HG03342 (cell line): ENCODE results near the gene CGREF1.

ENCODE experiments used
- ATAC-seq: cut with Tn5 transposase; IDR thresholded peaks from one replicate; pipeline ENCODE4 v1.9.1; 2021; ENCODE audit warnings: mild to moderate bottlenecking, moderate library complexity; ENCODE audit not compliant: unreplicated experiment

Gene CGREF1, protein sequence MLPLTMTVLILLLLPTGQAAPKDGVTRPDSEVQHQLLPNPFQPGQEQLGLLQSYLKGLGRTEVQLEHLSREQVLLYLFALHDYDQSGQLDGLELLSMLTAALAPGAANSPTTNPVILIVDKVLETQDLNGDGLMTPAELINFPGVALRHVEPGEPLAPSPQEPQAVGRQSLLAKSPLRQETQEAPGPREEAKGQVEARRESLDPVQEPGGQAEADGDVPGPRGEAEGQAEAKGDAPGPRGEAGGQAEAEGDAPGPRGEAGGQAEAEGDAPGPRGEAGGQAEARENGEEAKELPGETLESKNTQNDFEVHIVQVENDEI

DNA sequence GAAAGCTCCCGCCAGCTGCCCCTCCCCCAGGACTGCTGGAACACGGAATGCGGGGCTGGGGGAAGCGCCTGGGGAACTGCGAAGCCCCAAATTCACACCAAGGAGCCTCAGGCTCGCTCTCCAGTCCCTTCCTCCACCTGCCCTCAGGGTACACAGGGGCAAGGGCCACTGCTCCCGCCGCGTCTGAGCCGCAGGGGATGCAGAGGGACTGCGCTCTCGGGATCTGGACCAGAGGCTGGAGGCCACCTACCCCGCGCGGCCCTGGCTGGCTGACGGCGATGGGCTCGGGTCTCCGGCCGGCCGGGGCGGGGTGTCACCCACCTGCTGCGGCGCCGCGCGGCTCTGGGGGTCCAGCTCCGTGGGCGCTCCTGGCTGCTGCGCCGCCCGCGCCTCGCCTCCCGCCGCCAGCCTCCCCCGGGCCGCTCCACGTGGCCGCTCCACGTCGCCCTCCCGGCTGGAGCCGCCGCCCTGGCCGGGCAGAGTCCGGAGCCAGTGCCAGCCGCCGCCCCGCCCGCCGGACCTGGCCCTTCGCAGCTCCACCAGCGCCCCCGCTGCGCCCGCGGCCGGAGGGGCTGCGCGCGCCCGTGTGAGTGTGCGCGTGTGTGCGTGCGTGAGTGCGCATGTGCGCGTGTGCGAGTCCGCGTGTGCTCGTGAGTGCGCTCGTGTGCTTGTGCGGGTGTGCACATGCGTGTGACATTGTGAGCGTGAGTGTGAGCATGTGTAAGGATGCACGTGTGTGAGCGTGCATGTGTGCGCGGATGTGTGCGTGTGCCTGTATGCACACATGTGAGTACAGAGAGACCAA, at the start of gene CGREF1:
TSS of gene CGREF1 (minus strand) at position 604 of the 805 bp plus-strand sequence. CDS start 14,762 bp downstream, outside the sequence.
- no peak for ATAC-seq

DNA sequence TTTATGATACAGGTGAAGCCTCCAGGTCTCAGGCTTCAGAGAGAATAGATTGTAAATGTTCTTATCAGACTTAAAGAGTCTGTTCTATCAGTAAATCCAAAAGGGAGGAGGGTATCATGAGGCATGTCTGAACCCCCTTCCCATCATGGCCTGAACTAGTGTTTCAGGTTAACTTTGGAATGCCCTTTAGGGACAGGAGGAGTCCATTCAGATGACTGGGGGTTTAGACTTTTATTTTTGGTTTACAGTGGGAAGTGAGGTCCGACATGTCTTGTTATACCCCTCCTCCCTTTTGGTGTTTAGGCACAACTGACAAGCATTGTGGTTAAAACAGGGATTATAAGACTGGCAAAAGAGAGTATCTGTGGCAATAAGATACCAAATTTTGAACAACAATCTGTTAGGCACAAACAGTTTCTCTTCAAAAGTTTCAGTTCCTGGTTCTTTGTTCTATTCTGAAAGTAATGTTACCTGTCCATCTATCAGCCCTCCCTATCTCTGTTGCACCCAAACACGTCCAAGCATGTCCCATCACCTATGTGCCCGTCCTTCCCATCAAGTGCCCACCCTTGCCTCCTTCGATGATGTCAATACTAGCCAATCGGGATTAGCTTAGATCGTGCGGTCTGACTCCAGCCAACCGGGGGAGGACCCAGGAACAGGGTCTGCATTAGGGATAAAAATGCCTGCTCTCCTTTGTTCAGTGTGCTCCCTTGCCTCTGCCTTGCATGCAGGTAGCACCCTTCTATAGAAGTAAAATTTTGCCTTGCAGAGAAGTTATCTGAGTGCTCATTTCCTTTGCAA, 46.2 kb upstream of the CGREF1 start:
- ATAC-seq: no peak

DNA sequence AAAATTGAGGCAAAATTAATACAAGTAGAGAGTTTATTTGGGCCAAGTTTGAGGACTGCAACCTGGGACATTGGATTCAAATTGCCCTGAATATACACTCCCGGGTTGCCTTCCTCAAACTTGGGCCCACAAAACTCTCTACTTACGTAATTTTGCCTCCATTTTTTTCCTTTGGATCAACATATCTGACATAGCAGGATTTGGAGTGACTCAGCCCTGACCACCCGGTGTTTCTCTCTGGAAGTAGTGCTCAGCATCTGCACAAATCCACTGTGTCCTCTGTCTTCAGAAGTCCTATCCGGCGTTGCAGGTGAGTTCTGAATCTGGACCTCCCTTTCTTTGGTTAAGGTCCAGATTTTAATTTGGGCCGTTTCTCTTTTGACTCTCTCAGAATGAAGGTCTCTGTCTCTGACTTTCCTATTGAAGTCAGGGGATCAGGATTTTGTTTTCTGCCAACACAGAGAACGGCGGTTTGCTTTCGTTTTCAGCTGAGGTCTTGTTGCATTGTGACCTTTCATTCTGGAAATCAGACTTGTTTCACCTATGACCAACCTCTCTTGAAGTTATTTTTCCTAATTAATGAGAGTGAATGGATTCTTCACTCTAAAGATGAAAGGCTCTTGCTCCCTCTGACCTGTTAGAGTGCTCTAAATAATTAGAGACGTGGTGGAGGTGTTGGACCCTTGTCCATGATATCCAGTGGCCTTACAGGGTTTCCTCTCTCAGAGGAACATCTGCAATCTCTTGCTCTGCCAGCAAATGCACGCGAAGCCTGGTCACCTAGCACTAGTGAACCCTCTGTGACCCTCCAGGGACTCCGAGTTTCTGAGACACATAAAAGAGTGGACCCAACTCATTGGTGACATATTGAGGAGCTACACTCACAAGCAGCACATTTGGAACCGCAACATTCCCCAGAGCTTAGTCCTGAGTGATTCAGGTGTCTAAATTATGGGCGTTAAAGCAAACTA, 43.5 kb upstream of the CGREF1 start:
- no peak for ATAC-seq

DNA sequence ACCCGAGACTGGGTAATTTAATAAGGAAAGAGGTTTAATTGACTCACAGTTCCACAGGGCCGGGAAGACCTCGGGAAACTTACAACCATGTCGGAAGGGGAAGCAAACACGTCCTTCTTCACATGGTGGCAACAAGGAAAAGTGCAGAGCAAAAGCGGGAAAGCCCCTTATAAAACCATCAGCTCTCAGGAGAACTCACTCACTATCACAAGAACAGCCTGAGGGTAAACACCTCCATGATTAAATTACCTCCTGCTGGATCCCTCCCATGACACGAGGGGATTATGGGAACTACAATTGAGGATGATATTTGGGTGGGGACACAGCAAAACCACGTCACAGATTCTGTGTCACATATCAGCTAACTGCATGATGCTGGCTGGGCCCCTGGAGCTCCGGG, 41.3 kb upstream of the CGREF1 start:
- ATAC-seq: no peak

DNA sequence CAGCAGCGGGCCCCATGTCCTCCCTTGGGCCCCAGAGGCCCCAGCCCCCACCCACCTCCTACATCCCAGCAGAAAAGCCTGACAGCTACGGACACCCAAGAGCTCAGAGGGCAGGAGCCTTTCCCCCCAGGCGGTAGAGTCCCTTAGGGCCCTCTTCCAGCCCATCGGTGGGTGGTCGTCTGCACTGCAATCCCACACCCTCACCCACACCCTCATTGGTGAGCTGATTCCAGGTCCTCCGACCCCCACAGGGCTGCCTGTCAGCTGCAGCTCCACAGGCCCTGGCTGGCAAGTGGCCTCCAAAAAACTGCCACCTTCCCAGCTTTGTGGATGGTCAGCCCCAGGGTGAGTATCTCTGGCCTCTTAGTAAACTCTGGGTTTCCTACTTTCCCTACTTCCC, 40.3 kb upstream of the CGREF1 start:
- no peak for ATAC-seq

DNA sequence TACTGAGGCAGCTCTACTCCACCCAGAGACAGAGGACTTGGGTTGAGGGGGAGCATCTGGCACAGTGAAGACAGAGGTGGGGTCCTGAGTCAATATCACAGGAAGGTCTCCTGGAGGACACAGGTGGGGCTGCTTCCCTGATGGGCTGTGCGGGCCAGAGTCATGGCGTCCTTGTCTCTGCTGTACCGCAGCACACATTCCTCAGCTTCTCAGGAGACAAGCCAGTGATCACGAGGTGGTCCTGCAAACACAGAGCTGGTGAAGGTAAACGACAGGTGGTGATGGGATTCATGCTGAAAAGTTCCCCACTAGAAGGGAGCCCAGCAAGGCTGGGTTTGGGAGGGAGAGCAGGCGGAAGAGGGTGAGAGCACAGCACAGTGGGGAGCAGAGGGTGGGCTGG, 39.5 kb upstream of the CGREF1 start:
- ATAC-seq: no peak

DNA sequence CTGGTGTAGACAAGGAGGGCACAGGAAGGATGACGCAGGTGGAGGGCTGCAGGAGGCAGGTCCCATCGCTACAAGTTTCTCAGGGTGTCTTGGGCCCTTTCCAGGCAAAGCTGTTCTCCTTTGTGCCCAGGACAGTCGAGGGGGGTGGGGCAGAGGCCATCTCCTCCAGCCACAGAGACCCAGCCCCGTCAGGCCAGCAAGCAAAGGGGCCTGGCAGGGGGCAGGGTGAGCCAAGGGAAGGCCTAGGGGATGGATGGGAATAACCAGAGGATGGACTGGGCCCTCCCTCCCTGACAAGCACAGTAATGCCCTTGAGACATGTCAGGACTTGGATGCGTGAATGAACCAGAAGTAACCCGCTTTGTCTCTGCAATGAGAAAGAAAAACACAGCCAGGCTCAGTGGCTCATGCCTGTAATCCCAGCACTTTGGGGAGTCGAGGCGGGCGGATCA, 36.2 kb upstream of the CGREF1 start:
- ATAC-seq: no peak

DNA sequence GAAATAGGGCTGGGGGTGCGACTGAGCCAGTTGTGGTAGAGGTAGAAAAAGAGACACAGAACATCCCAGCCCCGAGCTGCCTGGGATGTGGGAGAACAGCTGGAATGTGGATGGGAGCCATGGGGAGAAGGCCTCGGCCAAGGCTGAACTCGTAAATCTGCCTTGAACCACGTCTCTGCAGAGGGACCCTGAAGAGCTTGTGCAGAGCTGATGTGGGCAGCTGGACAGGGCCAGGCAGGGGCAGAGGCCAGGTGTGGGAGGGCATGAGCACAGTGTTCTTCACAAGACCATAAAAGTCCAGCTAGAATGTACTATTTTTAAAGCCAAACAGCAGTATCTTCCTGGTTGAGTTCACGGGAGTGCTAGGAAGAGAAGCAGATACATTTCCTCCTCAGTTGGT, 35.6 kb upstream of the CGREF1 start:
- no peak for ATAC-seq

DNA sequence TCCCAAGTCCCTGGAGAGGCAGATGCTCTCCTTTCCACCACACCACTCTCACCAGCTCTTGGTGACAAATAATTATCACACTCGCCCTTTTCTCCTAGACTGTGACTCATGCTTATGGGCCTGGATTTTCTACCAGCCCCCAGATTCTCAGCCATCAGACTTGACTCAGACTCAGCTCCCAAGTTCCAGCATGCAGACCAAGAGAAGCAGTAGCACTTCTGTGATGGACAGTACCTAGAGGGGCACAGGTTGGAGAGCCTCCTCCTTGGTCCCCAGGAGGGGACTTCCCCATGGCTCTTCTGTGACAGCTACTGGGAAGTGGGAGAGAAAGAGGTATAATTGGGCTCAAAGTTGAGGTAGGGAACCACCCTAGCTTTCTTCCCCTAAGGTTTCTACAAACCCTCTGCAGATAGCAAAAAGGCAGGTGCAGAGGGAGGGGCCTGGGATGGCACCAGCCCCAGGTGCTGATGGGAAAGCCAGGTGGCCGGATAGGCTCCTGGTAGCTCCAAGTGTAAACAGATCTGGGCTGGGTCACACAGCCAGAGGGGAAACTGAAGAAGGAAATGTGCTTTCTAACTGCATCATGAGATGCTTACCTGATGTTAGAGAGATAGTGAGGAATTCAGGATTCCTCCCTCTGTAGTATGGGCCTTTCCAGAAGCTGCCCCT, 34.0 kb upstream of the CGREF1 start:
- ATAC-seq: no peak

DNA sequence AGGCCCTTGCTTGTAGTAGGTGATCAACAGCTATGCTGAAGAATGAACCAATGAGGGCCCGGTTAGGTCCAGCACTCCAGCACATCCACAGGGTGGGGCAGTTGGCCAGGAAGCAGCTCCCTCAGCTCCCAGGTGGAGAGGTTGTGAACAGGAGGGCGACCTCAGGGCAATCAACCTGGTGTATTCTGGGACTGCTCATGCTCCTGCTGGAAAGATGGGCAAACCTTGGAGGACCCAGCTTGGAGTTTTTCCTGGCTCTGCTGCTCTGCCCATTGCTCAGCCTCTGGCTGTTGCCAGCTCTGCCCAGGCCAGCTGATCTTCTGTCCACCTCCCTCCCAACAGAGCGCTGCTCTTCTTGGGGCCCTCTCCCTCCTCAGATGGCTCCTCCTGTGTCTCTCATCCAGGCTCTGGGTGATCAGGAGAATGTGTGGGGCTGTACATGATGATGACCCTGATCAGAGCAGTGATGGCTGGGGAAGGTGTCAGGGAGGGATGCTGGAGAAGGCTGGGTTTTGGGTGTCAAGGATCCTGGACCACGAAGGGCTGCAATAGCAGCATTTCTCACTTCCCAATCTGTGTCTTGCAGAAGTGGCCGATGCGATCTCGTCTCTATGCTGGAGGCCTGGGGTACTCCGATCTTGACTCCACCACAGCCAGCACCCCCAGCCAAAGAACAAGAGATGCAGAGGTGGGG, 33.3 kb upstream of the CGREF1 start:
- ATAC-seq: no peak

DNA sequence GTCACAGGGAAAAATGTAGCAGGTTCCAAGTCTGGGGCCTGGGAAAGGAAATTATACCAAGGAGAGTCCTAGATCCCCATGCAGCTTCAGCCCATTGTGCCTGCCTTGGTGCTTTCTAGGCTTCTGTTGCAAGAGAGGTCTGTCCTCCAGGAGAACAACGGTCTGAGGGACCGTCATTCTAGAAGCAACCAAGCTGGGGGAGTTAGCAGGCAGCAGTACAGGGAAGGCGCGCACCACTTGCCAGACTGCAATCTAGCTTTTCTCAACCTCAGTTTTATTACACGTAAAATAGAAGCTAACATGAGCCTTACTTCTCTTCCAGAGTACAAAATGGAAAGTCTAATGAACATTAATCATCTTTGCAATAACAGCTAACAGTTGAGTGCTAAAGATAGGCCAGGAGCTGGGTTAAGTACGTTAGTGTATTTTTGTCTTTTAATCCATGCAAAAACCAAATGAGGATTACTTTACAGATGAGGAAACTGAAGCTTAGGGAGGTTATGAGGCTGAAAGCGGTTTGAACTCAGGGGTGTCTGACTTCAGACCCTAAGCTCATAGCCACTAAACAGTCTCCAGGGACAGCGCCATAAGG, 31.8 kb upstream of the CGREF1 start:
- ATAC-seq: no peak

DNA sequence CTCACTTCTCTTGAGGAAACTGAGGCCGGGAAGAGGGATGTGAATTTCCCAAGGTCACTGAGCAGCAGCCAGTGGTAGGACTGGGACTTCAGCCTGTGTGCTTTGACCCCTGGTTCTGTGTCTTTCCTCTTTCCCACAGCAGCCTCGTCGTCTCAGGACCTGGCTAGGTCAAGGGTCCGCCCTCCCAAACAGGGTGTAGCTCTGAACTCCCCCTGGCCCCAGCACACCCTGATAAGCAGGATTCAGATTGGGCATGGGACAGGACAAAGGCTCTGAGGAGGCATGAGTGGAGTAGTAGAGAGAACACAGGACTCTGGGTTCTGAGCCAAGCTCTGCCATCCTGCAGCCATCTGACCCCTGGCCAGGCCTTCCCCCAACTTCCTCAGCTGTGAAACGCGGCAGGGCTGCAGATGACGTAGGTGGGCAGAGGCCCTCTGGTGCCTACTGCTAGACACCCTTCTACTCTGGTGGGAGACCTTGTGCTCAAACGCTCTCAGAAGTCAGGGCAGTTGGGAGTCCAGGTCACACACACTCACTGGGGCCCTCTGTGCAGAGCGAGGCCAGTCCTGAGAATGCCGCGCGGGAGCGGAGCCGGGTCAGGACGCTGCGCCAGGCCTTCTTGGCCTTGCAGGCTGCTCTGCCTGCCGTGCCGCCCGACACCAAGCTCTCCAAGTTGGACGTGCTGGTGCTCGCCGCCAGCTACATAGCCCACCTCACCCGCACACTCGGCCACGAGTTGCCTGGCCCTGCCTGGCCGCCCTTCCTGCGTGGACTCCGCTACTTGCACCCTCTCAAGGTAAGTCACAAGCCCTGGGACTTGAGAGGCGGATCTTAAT, 30.9 kb upstream of the CGREF1 start:
- no peak for ATAC-seq

DNA sequence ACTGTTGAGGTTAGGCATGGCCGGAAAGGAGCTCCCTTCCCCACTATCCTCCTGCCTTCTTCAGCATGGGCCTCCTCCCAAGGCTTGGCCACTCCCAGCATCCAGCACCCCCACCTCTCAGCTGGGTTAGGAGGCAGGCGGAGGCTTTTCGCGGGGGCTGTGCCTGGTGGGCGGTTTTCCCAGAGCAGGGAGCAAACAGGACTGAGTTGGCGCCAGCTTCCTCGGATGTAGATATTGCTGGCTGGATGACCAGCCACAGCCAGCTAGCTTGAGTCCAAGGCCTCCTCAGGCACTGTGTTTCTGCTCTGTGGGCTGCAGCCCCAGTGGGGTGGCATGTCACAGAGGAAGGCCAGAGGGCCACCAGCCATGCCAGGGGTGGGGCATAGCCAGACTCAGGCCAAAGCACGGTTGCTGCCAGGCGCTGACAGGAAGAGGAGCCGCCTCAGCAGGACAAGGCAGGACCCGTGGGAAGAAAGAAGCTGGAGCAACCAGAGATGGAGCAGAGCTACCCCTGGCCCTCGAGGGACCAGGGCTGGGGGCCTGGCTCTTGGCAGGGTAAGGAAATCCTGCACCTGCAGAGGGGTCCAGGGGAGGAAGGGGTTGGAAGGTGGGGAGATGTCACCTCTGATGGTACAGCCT, 30.0 kb upstream of the CGREF1 start, which contains the start of gene TCF23:
TSS of gene TCF23 (plus strand) at position 204 of the 639 bp plus-strand sequence. CDS start at position 334, 130 bp downstream.
- no peak for ATAC-seq

DNA sequence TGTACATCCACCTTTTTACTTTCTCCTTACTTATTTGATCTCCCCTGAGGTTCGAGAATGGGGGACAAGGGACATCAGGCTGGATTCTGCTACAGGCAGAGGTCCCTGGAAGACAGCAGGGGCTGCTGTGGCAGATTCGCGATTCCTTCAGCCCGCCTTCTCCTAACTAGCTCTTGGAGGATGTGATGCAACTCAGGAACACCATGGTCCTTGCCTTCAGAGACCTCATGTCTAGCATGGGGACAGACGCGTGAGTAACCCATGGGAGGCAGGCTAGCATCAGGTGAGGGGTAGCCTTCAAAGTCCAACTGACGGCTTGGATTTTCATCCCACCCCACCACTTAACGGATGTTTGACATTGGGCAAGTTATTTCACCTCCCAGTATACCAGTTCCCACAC, 29.0 kb upstream of the CGREF1 start:
- ATAC-seq: no peak

DNA sequence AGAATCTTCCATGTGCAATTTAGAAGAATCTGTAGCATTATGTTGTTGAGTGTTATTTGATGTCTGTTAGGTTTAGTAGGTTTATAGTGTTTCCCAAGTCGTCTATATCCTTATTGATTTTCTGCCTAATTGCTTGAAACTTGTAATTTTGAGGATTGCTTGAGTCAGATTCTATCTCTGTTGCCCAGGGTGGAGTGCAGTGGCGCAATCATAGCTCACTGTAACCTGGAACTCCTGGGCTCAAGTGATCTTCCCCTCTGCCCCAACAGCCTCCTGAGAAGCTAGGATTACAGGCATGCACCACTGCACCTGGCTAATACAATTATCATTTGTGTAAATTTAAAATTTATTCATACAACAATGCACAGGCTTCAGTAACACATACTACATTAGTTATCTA, 26.8 kb upstream of the CGREF1 start:
- no peak for ATAC-seq

DNA sequence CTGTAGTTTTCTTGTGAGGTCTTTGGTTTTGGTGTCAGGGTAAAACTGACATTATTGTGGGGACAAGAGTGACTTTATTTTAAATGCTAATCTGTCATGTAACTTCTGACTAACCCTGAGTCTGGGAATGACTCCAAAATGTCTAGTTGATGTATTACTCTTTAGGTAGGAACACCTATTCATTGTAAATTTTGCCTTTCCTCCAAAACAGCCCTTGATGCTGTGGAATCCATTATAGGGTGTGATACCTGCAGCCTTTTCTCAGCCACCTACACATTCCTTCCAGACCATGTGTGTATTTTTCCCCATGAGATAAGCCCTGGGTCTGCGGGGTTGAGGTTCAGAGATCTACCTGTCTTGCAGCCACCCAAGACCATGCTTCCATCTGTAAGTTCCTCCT, 24.4 kb upstream of the CGREF1 start:
- no peak for ATAC-seq

DNA sequence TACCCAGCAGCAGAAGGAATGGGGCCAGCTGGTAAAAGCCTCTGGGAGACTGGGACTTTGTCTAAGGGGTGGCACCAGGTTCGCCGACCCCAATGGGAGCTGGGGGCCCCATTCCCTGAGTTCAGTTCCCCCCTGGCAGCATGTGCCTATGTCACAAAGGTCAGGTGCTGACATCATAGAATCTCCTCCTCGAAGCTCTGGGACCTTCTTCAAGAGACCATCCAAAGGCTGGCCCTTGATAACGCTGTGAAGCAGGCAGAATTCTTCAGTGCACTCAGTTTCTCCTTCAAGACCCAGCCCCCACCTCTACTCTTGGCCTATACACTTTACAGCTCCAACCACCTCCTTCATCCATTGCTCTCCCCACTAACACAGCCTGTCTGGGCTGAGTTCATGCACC, 20.4 kb upstream of the CGREF1 start, which contains the start of gene PRR30:
TSS of gene PRR30 (minus strand) at position 101 of the 400 bp plus-strand sequence. CDS start 1,081 bp downstream, outside the sequence.
- ATAC-seq: no peak
